ENCODE measurements around the gene CRTC3. TPM values are rescaled to one million over a fixed set of nuclear protein-coding genes. Genes with fewer than 3 reads are reported as not detected.
"Not testable (repeated sequence)": the region's sequence is repeated elsewhere in the genome, so short reads cannot be mapped to it uniquely, and the experiment has no call there.

Gene CRTC3
- polyA plus RNA-seq, 1 donor: 28.5 TPM

DNA sequence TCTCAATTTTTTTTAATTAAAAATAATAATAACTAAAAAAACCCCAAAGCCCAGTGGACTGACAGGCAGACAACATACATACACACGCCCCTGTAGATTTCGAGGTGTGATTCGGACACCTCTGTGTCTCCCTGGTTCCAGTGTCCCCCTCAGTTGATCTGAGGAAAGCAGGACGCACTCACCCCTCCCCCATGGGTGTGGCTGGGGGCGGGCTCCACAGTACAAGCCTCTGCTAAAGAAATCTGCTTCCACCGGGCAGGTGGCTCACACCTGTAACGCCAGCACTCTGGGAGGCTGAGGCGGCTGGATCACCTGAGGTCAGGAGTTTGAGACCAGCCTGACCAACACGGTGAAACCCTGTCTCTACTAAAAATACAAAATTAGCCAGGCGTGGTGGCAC, 153.6 kb downstream of the CRTC3 start:
- no CpG with 5 or more reads among the region's 10 CpGs for WGBS (ENCODE audit: insufficient coverage, low lambda C conversion rate)
- Histone ChIP-seq H3K27me3 (ENCODE audit: control insufficient read depth, insufficient read depth, low read length) (no peaks in the 10 kb centered on the region), H3K9me3 (ENCODE audit: control insufficient read depth, low read depth, low read length) (no peaks in the 10 kb centered on the region), H3K4me1 (ENCODE audit: control insufficient read depth, insufficient read depth, low read length) (no peaks in the 10 kb centered on the region), H3K4me3 (ENCODE audit: low read length) (no peak overlapping the region), H3K36me3 (ENCODE audit: control insufficient read depth, insufficient read depth, low read length) (no peaks in the 10 kb centered on the region), H3K27ac (ENCODE audit: low read length) (no peak overlapping the region)
- DNase-seq: no peak

GRCh38 chr15:90683876-90684275, 154.2 kb downstream of the CRTC3 start:
- Histone ChIP-seq H3K9me3 (ENCODE audit: control insufficient read depth, low read depth, low read length) (no peaks in the 10 kb centered on the region), H3K27ac (ENCODE audit: low read length) (no peak overlapping the region), H3K36me3 (ENCODE audit: control insufficient read depth, insufficient read depth, low read length) (no peaks in the 10 kb centered on the region)

GRCh38 chr15:90684281-90684680, 154.6 kb downstream of the CRTC3 start:
- no peaks in the 10 kb centered on the region for H3K9me3 ChIP-seq (ENCODE audit: control insufficient read depth, low read depth, low read length)
- no peaks in the 10 kb centered on the region for H3K27me3 ChIP-seq (ENCODE audit: control insufficient read depth, insufficient read depth, low read length)
- H3K4me3 ChIP-seq (ENCODE audit: low read length): no peak overlapping the region
- no peaks in the 10 kb centered on the region for H3K4me1 ChIP-seq (ENCODE audit: control insufficient read depth, insufficient read depth, low read length)
- WGBS (ENCODE audit: insufficient coverage, low lambda C conversion rate): no CpG with 5 or more reads among the region's 5 CpGs
- H3K36me3 ChIP-seq (ENCODE audit: control insufficient read depth, insufficient read depth, low read length): no peaks in the 10 kb centered on the region
- H3K27ac ChIP-seq (ENCODE audit: low read length): no peak overlapping the region
- DNase-seq: no peak

More at GRCh38 chr15:90683876-90684275, 154.2 kb downstream of the CRTC3 start:
- Histone ChIP-seq H3K4me3 (ENCODE audit: low read length) (no peak overlapping the region), H3K27me3 (ENCODE audit: control insufficient read depth, insufficient read depth, low read length) (no peaks in the 10 kb centered on the region), H3K4me1 (ENCODE audit: control insufficient read depth, insufficient read depth, low read length) (no peaks in the 10 kb centered on the region)
- no peak for DNase-seq
- 100% methylated on average over 1 of the region's 4 CpGs for WGBS (ENCODE audit: insufficient coverage, low lambda C conversion rate)

- Histone ChIP-seq H3K27me3 (ENCODE audit: control insufficient read depth, insufficient read depth, low read length) (no peaks in the 10 kb centered on the region), H3K4me1 (ENCODE audit: control insufficient read depth, insufficient read depth, low read length) (no peaks in the 10 kb centered on the region), H3K36me3 (ENCODE audit: control insufficient read depth, insufficient read depth, low read length) (no peaks in the 10 kb centered on the region), H3K27ac (ENCODE audit: low read length) (no peak overlapping the region), H3K4me3 (ENCODE audit: low read length) (no peak overlapping the region), H3K9me3 (ENCODE audit: control insufficient read depth, low read depth, low read length) (no peaks in the 10 kb centered on the region)
- WGBS (ENCODE audit: insufficient coverage, low lambda C conversion rate): no CpG with 5 or more reads among the region's 11 CpGs
- DNase-seq: no peak
These were observed 156.1 kb downstream of the CRTC3 start for GRCh38 chr15:90685591-90686434.

GRCh38 chr15:90686435-90687218, 156.9 kb downstream of the CRTC3 start:
- no peak overlapping the region for H3K4me3 ChIP-seq (ENCODE audit: low read length)
- H3K27me3 ChIP-seq (ENCODE audit: control insufficient read depth, insufficient read depth, low read length): no peaks in the 10 kb centered on the region
- no peaks in the 10 kb centered on the region for H3K36me3 ChIP-seq (ENCODE audit: control insufficient read depth, insufficient read depth, low read length)
- WGBS (ENCODE audit: insufficient coverage, low lambda C conversion rate): 83% methylated on average over 1 of the region's 3 CpGs
- no peaks in the 10 kb centered on the region for H3K9me3 ChIP-seq (ENCODE audit: control insufficient read depth, low read depth, low read length)
- no peak overlapping the region for H3K27ac ChIP-seq (ENCODE audit: low read length)
- no peaks in the 10 kb centered on the region for H3K4me1 ChIP-seq (ENCODE audit: control insufficient read depth, insufficient read depth, low read length)
- no peak for DNase-seq

- not testable (repeated sequence) for H3K27ac ChIP-seq (ENCODE audit: low read length); H3K27me3 ChIP-seq (ENCODE audit: control insufficient read depth, insufficient read depth, low read length); H3K4me3 ChIP-seq (ENCODE audit: low read length); H3K4me1 ChIP-seq (ENCODE audit: control insufficient read depth, insufficient read depth, low read length); H3K36me3 ChIP-seq (ENCODE audit: control insufficient read depth, insufficient read depth, low read length); DNase-seq; H3K9me3 ChIP-seq (ENCODE audit: control insufficient read depth, low read depth, low read length)
- 100% methylated on average over 1 of the region's 6 CpGs for WGBS (ENCODE audit: insufficient coverage, low lambda C conversion rate)
These were observed 159.7 kb downstream of the CRTC3 start for GRCh38 chr15:90689326-90689961.

- Histone ChIP-seq H3K4me3 (ENCODE audit: low read length) (no peak overlapping the region), H3K9me3 (ENCODE audit: control insufficient read depth, low read depth, low read length) (no peaks in the 10 kb centered on the region), H3K36me3 (ENCODE audit: control insufficient read depth, insufficient read depth, low read length) (no peaks in the 10 kb centered on the region), H3K27me3 (ENCODE audit: control insufficient read depth, insufficient read depth, low read length) (no peaks in the 10 kb centered on the region), H3K4me1 (ENCODE audit: control insufficient read depth, insufficient read depth, low read length) (no peaks in the 10 kb centered on the region), H3K27ac (ENCODE audit: low read length) (no peak overlapping the region)
- WGBS (ENCODE audit: insufficient coverage, low lambda C conversion rate): no CpG with 5 or more reads among the region's 2 CpGs
- DNase-seq: no peak
These were observed 160.9 kb downstream of the CRTC3 start for GRCh38 chr15:90690585-90690984.

GRCh38 chr15:90691369-90691768, 161.6 kb downstream of the CRTC3 start:
- 100% methylated on average over 1 of the region's 4 CpGs for WGBS (ENCODE audit: insufficient coverage, low lambda C conversion rate)
- no peak overlapping the region for H3K4me3 ChIP-seq (ENCODE audit: low read length)

DNA sequence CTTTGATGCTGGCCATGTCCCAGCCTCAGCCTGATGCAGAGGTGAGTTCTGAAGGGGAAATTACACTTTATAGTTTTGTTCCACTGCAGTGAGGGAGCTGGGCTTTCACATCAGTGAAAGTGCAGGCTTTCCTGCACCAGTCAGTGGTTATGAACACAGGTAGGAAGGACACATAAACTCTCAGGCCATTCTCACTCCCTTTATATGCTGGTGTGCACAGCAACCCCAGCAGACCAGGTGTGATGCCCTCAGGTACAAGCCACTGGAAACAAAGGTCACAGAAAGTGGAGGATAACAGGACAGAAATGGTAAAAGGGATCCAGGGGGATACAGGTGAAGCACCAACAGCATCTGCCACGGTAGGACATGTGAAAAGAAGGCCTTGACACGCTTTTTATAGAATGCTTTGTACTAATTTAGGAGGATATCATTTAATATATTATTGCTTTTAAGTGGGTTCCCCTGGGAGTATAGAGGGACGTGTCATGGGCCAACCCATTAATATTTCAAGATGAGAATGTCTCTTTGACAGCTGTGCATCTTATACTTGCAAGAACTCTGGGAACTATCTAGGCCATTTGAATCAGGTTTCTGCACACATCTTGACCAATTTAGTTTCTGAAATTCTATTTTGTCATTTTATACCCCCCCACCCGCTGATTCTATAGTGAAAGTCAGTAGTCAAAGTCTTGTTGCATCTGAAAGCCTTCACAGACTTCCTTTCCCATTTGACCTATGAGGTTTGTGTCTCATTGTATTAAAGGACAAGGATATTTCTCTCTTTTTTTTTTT, 162.5 kb downstream of the CRTC3 start:
- no peaks in the 10 kb centered on the region for H3K27me3 ChIP-seq (ENCODE audit: control insufficient read depth, insufficient read depth, low read length)
- no CpG with 5 or more reads among the region's 4 CpGs for WGBS (ENCODE audit: insufficient coverage, low lambda C conversion rate)
- no peak overlapping the region for H3K27ac ChIP-seq (ENCODE audit: low read length)
- H3K9me3 ChIP-seq (ENCODE audit: control insufficient read depth, low read depth, low read length): no peaks in the 10 kb centered on the region
- no peak for DNase-seq
- no peak overlapping the region for H3K4me3 ChIP-seq (ENCODE audit: low read length)
- H3K36me3 ChIP-seq (ENCODE audit: control insufficient read depth, insufficient read depth, low read length): no peaks in the 10 kb centered on the region
- H3K4me1 ChIP-seq (ENCODE audit: control insufficient read depth, insufficient read depth, low read length): no peaks in the 10 kb centered on the region

More at GRCh38 chr15:90691369-90691768, 161.6 kb downstream of the CRTC3 start:
- H3K27me3 ChIP-seq (ENCODE audit: control insufficient read depth, insufficient read depth, low read length): no peaks in the 10 kb centered on the region
- no peaks in the 10 kb centered on the region for H3K36me3 ChIP-seq (ENCODE audit: control insufficient read depth, insufficient read depth, low read length)
- no peak overlapping the region for H3K27ac ChIP-seq (ENCODE audit: low read length)
- H3K9me3 ChIP-seq (ENCODE audit: control insufficient read depth, low read depth, low read length): no peaks in the 10 kb centered on the region
- no peaks in the 10 kb centered on the region for H3K4me1 ChIP-seq (ENCODE audit: control insufficient read depth, insufficient read depth, low read length)
- DNase-seq: no peak

Measured in large intestine (tissue), 3 donors.